ENCODE results near the gene SLX4IP. TPM values are rescaled to one million over a fixed set of nuclear protein-coding genes. Genes with fewer than 3 reads are reported as not detected.

SLX4IP gene
- total RNA-seq, 3 donors from 2014 or later = 5.7 to 9.7 (median 7.7) TPM

DNA sequence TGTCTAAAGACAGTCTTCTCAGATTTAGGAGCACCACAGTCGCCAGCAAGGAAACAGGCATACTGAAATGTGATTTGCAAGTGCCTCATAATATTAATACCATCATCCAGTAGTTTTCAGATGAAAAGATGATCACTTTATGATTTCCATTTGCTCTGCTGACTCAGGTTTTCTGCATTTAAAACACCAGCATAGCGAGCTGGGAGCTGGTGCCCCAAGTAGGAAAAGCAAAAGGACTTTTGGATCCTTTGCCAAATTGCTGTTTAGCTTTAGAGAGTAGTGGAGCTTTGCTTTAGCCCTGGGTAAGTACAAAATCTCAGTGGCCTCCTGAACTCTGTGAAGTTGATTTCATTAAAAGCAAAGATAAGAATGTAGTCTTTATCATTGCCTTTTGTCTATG lies 160.2 kb downstream of the SLX4IP start:
- H3K4me1 ChIP-seq (ENCODE audit: low read depth) = peaks cover 5% of the 10 kb centered on the region

DNA sequence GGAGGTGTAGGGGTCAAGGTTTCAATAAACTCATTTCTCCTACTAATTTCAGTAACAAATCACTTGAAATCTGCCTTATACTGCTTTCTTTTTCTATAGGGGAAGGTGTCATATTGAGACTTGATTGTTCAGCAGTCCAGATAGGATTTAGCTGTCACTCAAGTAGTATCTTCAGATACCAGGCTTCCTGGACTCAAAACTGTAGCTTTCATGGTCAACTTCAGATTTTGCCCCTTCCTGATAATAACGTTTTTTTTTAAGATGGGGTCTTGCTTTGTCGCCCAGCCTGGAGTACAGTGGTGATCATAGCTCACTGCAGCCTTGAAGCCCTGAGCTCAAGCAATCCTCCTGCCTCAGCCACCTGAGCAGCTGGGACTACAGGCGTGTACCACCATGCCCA lies 160.9 kb downstream of the SLX4IP start:
- intact Hi-C loops (cut with DNase I, micrococcal nuclease) = no loop called here
- Histone ChIP-seq H3K4me1 (ENCODE audit: low read depth) (peaks cover 5% of the 10 kb centered on the region), H3K9me3 (no peaks in the 10 kb centered on the region), H3K36me3 (ENCODE audit: low read depth) (no peaks in the 10 kb centered on the region), H3K4me3 (no peak overlapping the region)
- DNase-seq (no peak), ATAC-seq (no peak)
- TF ChIP-seq, protein P1, sequence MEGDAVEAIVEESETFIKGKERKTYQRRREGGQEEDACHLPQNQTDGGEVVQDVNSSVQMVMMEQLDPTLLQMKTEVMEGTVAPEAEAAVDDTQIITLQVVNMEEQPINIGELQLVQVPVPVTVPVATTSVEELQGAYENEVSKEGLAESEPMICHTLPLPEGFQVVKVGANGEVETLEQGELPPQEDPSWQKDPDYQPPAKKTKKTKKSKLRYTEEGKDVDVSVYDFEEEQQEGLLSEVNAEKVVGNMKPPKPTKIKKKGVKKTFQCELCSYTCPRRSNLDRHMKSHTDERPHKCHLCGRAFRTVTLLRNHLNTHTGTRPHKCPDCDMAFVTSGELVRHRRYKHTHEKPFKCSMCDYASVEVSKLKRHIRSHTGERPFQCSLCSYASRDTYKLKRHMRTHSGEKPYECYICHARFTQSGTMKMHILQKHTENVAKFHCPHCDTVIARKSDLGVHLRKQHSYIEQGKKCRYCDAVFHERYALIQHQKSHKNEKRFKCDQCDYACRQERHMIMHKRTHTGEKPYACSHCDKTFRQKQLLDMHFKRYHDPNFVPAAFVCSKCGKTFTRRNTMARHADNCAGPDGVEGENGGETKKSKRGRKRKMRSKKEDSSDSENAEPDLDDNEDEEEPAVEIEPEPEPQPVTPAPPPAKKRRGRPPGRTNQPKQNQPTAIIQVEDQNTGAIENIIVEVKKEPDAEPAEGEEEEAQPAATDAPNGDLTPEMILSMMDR (IDR thresholded peaks at IDR 0.05) = no peak

More for the DNA sequence above, 160.2 kb downstream of the SLX4IP start:
- DNase-seq = no peak
- TF ChIP-seq, protein P1 (IDR thresholded peaks at IDR 0.05) = no peak
- Histone ChIP-seq H3K36me3 (ENCODE audit: low read depth) (no peaks in the 10 kb centered on the region), H3K4me3 (no peak overlapping the region), H3K9me3 (no peaks in the 10 kb centered on the region)
- intact Hi-C loops (cut with DNase I, micrococcal nuclease) = no loop called here
- ATAC-seq = no peak

DNA sequence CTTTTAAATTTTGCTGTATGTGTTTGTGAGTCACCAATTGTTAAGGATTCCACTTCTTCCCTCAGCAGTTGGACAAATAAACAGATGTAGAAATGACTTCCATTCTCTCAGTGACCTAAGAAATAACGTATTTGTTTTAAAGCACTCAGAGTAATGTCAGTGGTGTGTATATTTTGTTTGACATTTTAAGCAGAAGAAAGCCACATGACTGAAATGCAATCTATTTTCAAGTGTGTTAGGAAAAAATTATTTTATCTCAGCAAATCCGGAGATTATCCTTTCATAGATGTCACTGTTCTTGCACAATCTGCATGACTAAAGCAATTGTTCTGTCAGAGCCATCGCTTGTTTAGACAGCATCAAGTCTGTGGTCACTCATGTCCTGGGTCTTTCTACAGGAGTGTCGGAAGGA lies 161.6 kb downstream of the SLX4IP start:
- Histone ChIP-seq H3K36me3 (ENCODE audit: low read depth) (no peaks in the 10 kb centered on the region), H3K4me3 (no peak overlapping the region), H3K4me1 (ENCODE audit: low read depth) (peaks cover 5% of the 10 kb centered on the region), H3K9me3 (no peaks in the 10 kb centered on the region)
- ATAC-seq (no peak), DNase-seq (no peak)
- intact Hi-C loops (cut with DNase I, micrococcal nuclease) = no loop called here
- TF ChIP-seq, protein P1 (IDR thresholded peaks at IDR 0.05) = no peak

DNA sequence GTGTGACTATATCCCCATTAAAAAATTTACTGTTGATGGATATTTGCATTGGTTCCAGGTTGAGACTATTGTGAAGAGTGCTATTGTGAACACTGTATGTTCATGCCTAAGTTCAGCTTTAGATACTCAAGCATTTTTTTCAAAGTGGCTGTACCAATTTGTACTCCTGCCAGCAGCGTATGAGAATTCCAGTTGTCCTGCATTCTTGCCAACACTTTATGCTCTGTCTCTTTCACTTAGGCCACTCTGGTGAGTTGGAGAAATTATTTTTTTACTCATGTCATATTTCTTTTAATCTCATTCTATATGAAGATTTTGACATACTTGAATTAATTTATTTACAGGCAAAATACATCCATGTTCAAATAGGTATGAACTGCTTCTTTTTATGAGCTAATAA lies 162.5 kb downstream of the SLX4IP start:
- no peaks in the 10 kb centered on the region for H3K36me3 ChIP-seq (ENCODE audit: low read depth)
- no peak for DNase-seq
- intact Hi-C loops (cut with DNase I, micrococcal nuclease) = no loop called here
- TF ChIP-seq, protein P1 (IDR thresholded peaks at IDR 0.05) = no peak
- H3K4me1 ChIP-seq (ENCODE audit: low read depth) = peaks cover 5% of the 10 kb centered on the region
- no peak for ATAC-seq
- no peaks in the 10 kb centered on the region for H3K9me3 ChIP-seq
- no peak overlapping the region for H3K4me3 ChIP-seq

DNA sequence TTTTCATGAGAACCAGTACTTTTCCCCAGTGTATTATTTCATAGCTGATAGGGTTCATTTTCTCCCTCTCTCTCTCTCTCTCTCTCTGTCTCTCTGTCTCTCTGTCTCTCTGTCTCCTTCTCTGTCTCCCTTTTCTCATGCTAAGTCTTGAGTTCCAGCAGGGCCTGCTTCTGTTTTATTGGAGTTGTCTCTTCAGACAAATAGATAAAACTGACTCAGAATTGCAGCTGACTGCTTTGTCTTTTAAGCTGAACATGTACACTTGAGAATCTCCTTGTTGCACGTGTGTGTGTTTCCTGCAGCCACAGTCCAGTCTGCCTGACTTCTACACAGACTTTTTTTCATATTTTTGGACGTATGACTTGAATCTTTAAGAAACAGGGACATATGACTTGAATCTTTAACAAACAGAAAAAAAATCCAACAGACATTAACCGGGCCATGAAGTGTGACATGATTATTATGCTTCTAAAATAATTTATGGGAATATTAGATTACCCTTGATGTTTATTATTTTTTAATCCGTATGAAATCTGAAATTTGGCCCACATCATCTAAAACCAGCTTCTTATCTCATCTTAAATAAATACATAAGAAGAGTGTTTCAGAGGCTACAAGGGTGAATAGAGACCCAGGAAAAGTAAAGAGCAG lies 167.2 kb downstream of the SLX4IP start:
- H3K36me3 ChIP-seq (ENCODE audit: low read depth) = no peaks in the 10 kb centered on the region
- H3K4me3 ChIP-seq = no peak overlapping the region
- intact Hi-C loops (cut with DNase I, micrococcal nuclease) = no loop called here
- ATAC-seq = no peak
- no peak for DNase-seq
- H3K4me1 ChIP-seq (ENCODE audit: low read depth) = peaks cover 5% of the 10 kb centered on the region
- H3K9me3 ChIP-seq = no peaks in the 10 kb centered on the region
- TF ChIP-seq, protein P1 (IDR thresholded peaks at IDR 0.05) = no peak

DNA sequence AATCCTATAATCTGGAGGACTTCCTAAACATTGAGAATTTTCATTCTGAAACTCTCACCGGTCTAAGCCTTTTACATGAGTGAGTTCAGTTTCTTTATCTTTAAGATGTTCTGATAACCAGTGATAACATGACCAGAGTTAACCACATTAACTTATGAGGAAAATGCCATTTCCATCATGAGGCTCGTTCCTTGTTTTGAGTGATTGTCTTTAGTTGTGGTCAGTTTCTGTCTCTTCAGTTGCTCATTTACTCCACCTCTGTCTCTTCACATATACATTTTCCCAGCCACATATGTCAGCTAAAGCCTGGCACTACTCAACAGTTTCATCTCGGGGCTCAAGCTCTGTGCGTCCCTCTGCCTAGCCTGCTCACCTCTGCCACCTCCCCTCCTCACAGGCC lies 168.3 kb downstream of the SLX4IP start:
- Histone ChIP-seq H3K4me3 (no peak overlapping the region), H3K36me3 (ENCODE audit: low read depth) (no peaks in the 10 kb centered on the region), H3K4me1 (ENCODE audit: low read depth) (peaks cover 3% of the 10 kb centered on the region), H3K9me3 (no peaks in the 10 kb centered on the region)
- intact Hi-C loops (cut with DNase I, micrococcal nuclease) = no loop called here
- DNase-seq (no peak), ATAC-seq (no peak)
- TF ChIP-seq, protein P1 (IDR thresholded peaks at IDR 0.05) = no peak

Data from mucosa of descending colon (tissue), 3 donors.